ENCODE data around the gene CRACDL. TPM values are rescaled to one million over a fixed set of nuclear protein-coding genes. Genes with fewer than 3 reads are reported as not detected.

Gene CRACDL
- total RNA-seq, 5 donors from 2014 or later (not counting 1 experiment from before 2014, with no cell fraction given), result 0.23 to 2.0 (median 1.7) TPM

DNA sequence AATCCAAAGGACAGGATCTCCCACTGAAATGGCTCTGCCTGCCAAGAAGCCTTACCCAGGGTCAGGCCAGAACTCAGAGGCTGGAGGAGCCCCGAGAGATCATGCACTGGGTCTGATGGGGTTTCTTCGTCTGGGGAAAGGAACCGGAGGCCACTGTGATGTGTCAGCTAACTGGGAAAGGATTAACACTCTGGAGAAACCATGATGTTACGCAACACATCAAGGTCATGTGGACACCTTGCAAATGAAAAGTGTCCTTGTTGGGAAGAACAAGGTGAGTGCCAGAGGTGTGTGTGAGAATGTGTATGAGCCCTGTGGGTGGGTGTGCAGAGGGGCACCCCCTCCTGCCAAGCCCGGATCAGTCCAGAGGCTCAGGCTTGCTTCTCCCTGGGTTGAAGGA lies 86.9 kb downstream of the CRACDL start:
- H3K27me3 Mint-ChIP-seq, result peaks cover 7 to 41% of the 10 kb centered on the region in 2 donors
- no peak overlapping the region for H3K4me3 Mint-ChIP-seq
- WGBS (ENCODE audit: insufficient coverage), result 84% methylated on average over 4 of the region's 5 CpGs

DNA sequence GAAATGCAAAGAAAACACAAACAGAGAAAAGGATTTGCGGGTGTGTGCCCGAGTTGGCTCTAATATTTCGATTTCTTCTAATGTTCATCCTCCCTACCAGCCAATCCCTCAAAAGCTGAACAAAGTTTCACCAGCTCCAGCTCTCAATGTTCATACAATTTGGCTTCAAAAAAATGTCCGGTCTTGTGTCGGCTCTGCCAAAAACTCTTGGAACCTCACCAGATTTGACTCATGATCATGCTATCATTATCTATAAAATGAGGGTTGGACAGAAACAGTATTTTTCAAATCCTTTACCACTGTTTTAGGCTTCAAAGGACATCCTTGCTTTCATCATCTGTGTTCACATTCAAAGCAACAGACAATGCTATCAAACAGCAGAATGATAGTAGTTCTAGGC lies 88.2 kb downstream of the CRACDL start:
- no peak overlapping the region for H3K27ac ChIP-seq (ENCODE audit: low read length)
- Mint-ChIP-seq H3K4me1 (peaks cover 0 to 5% (median 2%) of the 10 kb centered on the region in 3 donors), H3K27ac (no peak overlapping the region), H3K36me3 (peaks cover 3% of the 10 kb centered on the region), H3K9me3 (no peaks in the 10 kb centered on the region), H3K27me3 (peaks cover 7 to 37% of the 10 kb centered on the region in 2 donors), H3K4me3 (no peak overlapping the region)
- DNase-seq, result no peak
- ATAC-seq (replicated peaks in 1 of 4), result no peak
- H3K36me3 ChIP-seq (ENCODE audit: control insufficient read depth in 2 of 2, extremely low read depth in 1 of 2, insufficient read depth in 1 of 2, low read length in 1 of 2), result no peaks in the 10 kb centered on the region
- H3K27me3 ChIP-seq (replicated peaks in 1 of 2; ENCODE audit: control insufficient read depth in 2 of 2, extremely low read depth in 1 of 2, insufficient read depth in 2 of 2, low read length in 1 of 2), result peaks cover 0 to 28% of the 10 kb centered on the region in 2 experiments
- no peaks in the 10 kb centered on the region for H3K9me3 ChIP-seq
- CTCF ChIA-PET, result no interaction called here
- H3K4me1 ChIP-seq (ENCODE audit: control insufficient read depth in 1 of 2, extremely low read depth in 1 of 2, insufficient read depth in 2 of 2, low read length in 2 of 2), result no peaks in the 10 kb centered on the region
- POLR2A ChIA-PET, result interaction anchor here in 1 of 2 donors (0.6 kb wide), 1 partner anchor 905 kb away, joined by 3 read pairs; no protein-coding TSS in a partner anchor
- no CpG with 5 or more reads among the region's 5 CpGs for WGBS (ENCODE audit: insufficient coverage)
- H3K4me3 ChIP-seq (ENCODE audit: control insufficient read depth in 1 of 2, extremely low read depth in 1 of 2, low read length in 1 of 2), result no peak overlapping the region

More for the DNA sequence above, 86.9 kb downstream of the CRACDL start:
- H3K9me3 ChIP-seq, result no peaks in the 10 kb centered on the region
- peaks cover 0 to 28% of the 10 kb centered on the region in 2 experiments for H3K27me3 ChIP-seq (replicated peaks in 1 of 2; ENCODE audit: control insufficient read depth in 2 of 2, extremely low read depth in 1 of 2, insufficient read depth in 2 of 2, low read length in 1 of 2)
- DNase-seq (no peak), ATAC-seq (replicated peaks in 1 of 4) (no peak)
- H3K4me3 ChIP-seq (ENCODE audit: control insufficient read depth in 1 of 2, extremely low read depth in 1 of 2, low read length in 1 of 2), result no peak overlapping the region
- H3K9me3 Mint-ChIP-seq, result no peaks in the 10 kb centered on the region
- H3K27ac ChIP-seq (ENCODE audit: low read length), result no peak overlapping the region
- H3K27ac Mint-ChIP-seq, result no peak overlapping the region
- no peaks in the 10 kb centered on the region for H3K4me1 ChIP-seq (ENCODE audit: control insufficient read depth in 1 of 2, extremely low read depth in 1 of 2, insufficient read depth in 2 of 2, low read length in 2 of 2)
- peaks cover 3% of the 10 kb centered on the region for H3K36me3 Mint-ChIP-seq
- ChIA-PET CTCF (no interaction called here), POLR2A (no interaction called here)
- peaks cover 0 to 6% (median 2%) of the 10 kb centered on the region in 3 donors for H3K4me1 Mint-ChIP-seq
- H3K36me3 ChIP-seq (ENCODE audit: control insufficient read depth in 2 of 2, extremely low read depth in 1 of 2, insufficient read depth in 1 of 2, low read length in 1 of 2), result no peaks in the 10 kb centered on the region

- H3K4me1 ChIP-seq (ENCODE audit: control insufficient read depth in 1 of 2, extremely low read depth in 1 of 2, insufficient read depth in 2 of 2, low read length in 2 of 2), result no peaks in the 10 kb centered on the region
- no peak overlapping the region for H3K27ac ChIP-seq (ENCODE audit: low read length)
- no peaks in the 10 kb centered on the region for H3K9me3 Mint-ChIP-seq
- CTCF ChIA-PET, result no interaction called here
- POLR2A ChIA-PET, result no interaction called here
- H3K36me3 ChIP-seq (ENCODE audit: control insufficient read depth in 2 of 2, extremely low read depth in 1 of 2, insufficient read depth in 1 of 2, low read length in 1 of 2), result no peaks in the 10 kb centered on the region
- no peak for ATAC-seq (replicated peaks in 1 of 4)
- no peaks in the 10 kb centered on the region for H3K36me3 Mint-ChIP-seq
- no peak overlapping the region for H3K4me3 ChIP-seq (ENCODE audit: control insufficient read depth in 1 of 2, extremely low read depth in 1 of 2, low read length in 1 of 2)
- no peak overlapping the region for H3K27ac Mint-ChIP-seq
- no peaks in the 10 kb centered on the region for H3K4me1 Mint-ChIP-seq
- DNase-seq, result no peak
- peaks cover 0 to 28% of the 10 kb centered on the region in 2 experiments for H3K27me3 ChIP-seq (replicated peaks in 1 of 2; ENCODE audit: control insufficient read depth in 2 of 2, extremely low read depth in 1 of 2, insufficient read depth in 2 of 2, low read length in 1 of 2)
- H3K27me3 Mint-ChIP-seq, result peaks cover under 1 to 22% of the 10 kb centered on the region in 2 donors
- no peak overlapping the region for H3K4me3 Mint-ChIP-seq
- H3K9me3 ChIP-seq, result no peaks in the 10 kb centered on the region
Observed at GRCh38 chr2:98846041-98846440, 90.0 kb downstream of the CRACDL start.

GRCh38 chr2:98842136-98842535 lies 93.9 kb downstream of the CRACDL start:
- ChIA-PET POLR2A (no interaction called here), CTCF (no interaction called here)

GRCh38 chr2:98839292-98839691 lies 96.7 kb downstream of the CRACDL start:
- Histone ChIP-seq H3K36me3 (ENCODE audit: control insufficient read depth in 2 of 2, extremely low read depth in 1 of 2, insufficient read depth in 1 of 2, low read length in 1 of 2) (no peaks in the 10 kb centered on the region), H3K9me3 (no peaks in the 10 kb centered on the region), H3K27ac (ENCODE audit: low read length) (no peak overlapping the region), H3K27me3 (replicated peaks in 1 of 2; ENCODE audit: control insufficient read depth in 2 of 2, extremely low read depth in 1 of 2, insufficient read depth in 2 of 2, low read length in 1 of 2) (no peaks in the 10 kb centered on the region), H3K4me1 (ENCODE audit: control insufficient read depth in 1 of 2, extremely low read depth in 1 of 2, insufficient read depth in 2 of 2, low read length in 2 of 2) (peaks cover 10 to 23% of the 10 kb centered on the region in 2 experiments), H3K4me3 (ENCODE audit: control insufficient read depth in 1 of 2, extremely low read depth in 1 of 2, low read length in 1 of 2) (no peak overlapping the region)
- Mint-ChIP-seq H3K36me3 (no peaks in the 10 kb centered on the region), H3K27me3 (no peaks in the 10 kb centered on the region), H3K9me3 (no peaks in the 10 kb centered on the region), H3K27ac (no peak overlapping the region), H3K4me3 (no peak overlapping the region), H3K4me1 (peaks cover 24 to 27% (median 24%) of the 10 kb centered on the region in 3 donors)
- POLR2A ChIA-PET, result no interaction called here
- ATAC-seq (replicated peaks in 1 of 4), result no peak
- no peak for DNase-seq
- 86% methylated on average over 1 of the region's 3 CpGs for WGBS (ENCODE audit: insufficient coverage)
- CTCF ChIA-PET, result interaction anchor here in 1 of 2 donors (3.7 kb wide), 1 partner anchor 190 kb away, joined by 47 read pairs; no protein-coding TSS in a partner anchor

More at GRCh38 chr2:98842136-98842535, 93.9 kb downstream of the CRACDL start:
- no CpG with 5 or more reads among the region's 3 CpGs for WGBS (ENCODE audit: insufficient coverage)
- DNase-seq (no peak), ATAC-seq (replicated peaks in 1 of 4) (no peak)
- H3K36me3 Mint-ChIP-seq, result no peaks in the 10 kb centered on the region
- Histone ChIP-seq H3K27me3 (replicated peaks in 1 of 2; ENCODE audit: control insufficient read depth in 2 of 2, extremely low read depth in 1 of 2, insufficient read depth in 2 of 2, low read length in 1 of 2) (peaks cover 0 to 5% of the 10 kb centered on the region in 2 experiments), H3K4me3 (ENCODE audit: control insufficient read depth in 1 of 2, extremely low read depth in 1 of 2, low read length in 1 of 2) (no peak overlapping the region), H3K36me3 (ENCODE audit: control insufficient read depth in 2 of 2, extremely low read depth in 1 of 2, insufficient read depth in 1 of 2, low read length in 1 of 2) (no peaks in the 10 kb centered on the region), H3K4me1 (ENCODE audit: control insufficient read depth in 1 of 2, extremely low read depth in 1 of 2, insufficient read depth in 2 of 2, low read length in 2 of 2) (peaks cover 0 to 2% of the 10 kb centered on the region in 2 experiments), H3K9me3 (no peaks in the 10 kb centered on the region), H3K27ac (ENCODE audit: low read length) (no peak overlapping the region)
- peaks cover 2 to 4% (median 3%) of the 10 kb centered on the region in 3 donors for H3K4me1 Mint-ChIP-seq
- no peaks in the 10 kb centered on the region for H3K9me3 Mint-ChIP-seq
- no peaks in the 10 kb centered on the region for H3K27me3 Mint-ChIP-seq
- H3K4me3 Mint-ChIP-seq, result no peak overlapping the region
- no peak overlapping the region for H3K27ac Mint-ChIP-seq

GRCh38 chr2:98835831-98836385 lies 100.1 kb downstream of the CRACDL start:
- Histone ChIP-seq H3K9me3 (no peaks in the 10 kb centered on the region), H3K4me3 (ENCODE audit: control insufficient read depth in 1 of 2, extremely low read depth in 1 of 2, low read length in 1 of 2) (peak overlapping the region in 1 of 2 donors; percentile 15), H3K27ac (ENCODE audit: low read length) (peak overlapping the region; percentile 81), H3K36me3 (ENCODE audit: control insufficient read depth in 2 of 2, extremely low read depth in 1 of 2, insufficient read depth in 1 of 2, low read length in 1 of 2) (no peaks in the 10 kb centered on the region), H3K27me3 (replicated peaks in 1 of 2; ENCODE audit: control insufficient read depth in 2 of 2, extremely low read depth in 1 of 2, insufficient read depth in 2 of 2, low read length in 1 of 2) (no peaks in the 10 kb centered on the region), H3K4me1 (ENCODE audit: control insufficient read depth in 1 of 2, extremely low read depth in 1 of 2, insufficient read depth in 2 of 2, low read length in 2 of 2) (peaks cover 10 to 44% of the 10 kb centered on the region in 2 experiments)
- Mint-ChIP-seq H3K27ac (peak overlapping the region; percentile 81 to 94), H3K4me3 (peak overlapping the region; percentile 4 to 67 (median 39)), H3K36me3 (no peaks in the 10 kb centered on the region), H3K9me3 (no peaks in the 10 kb centered on the region), H3K4me1 (peaks cover 33 to 57% (median 45%) of the 10 kb centered on the region in 3 donors), H3K27me3 (no peaks in the 10 kb centered on the region)
- DNase-seq, result peak; percentile 25 to 83 (median 58)
- ChIA-PET CTCF (interaction anchor here in 1 of 2 donors (0.8 to 3.7 kb wide), 9 partner anchors 65 to 227 kb away, joined by 3 to 47 read pairs (median 5); no protein-coding TSS in a partner anchor), POLR2A (no interaction called here)
- peak; percentile 87 to 90 (median 89) for ATAC-seq (replicated peaks in 1 of 4)
- 21% methylated on average over 4 of the region's 10 CpGs for WGBS (ENCODE audit: insufficient coverage)

All from T-cell (primary cell).